LNCAP (cell line): ENCODE results near the gene ERBIN.

Source experiments
- CTCF ChIP-seq: fragments of 450-650 bp; IDR thresholded peaks from 2 replicates; pipeline ENCODE4 v1.5.1; 2017; ENCODE audit warnings: mild to moderate bottlenecking

ERBIN gene

GRCh38 chr5:65978251-65978650 lies 51.9 kb downstream of the ERBIN start:
- TF ChIP-seq CTCF: no peak

GRCh38 chr5:65981548-65981947 lies 55.2 kb downstream of the ERBIN start:
- no peak for TF ChIP-seq CTCF

- no peak for TF ChIP-seq CTCF
Observed at GRCh38 chr5:65981969-65982619, 55.7 kb downstream of the ERBIN start.

GRCh38 chr5:65982635-65983034 lies 56.3 kb downstream of the ERBIN start:
- no peak for TF ChIP-seq CTCF

- TF ChIP-seq CTCF: no peak
Observed at GRCh38 chr5:65984098-65984885, 57.9 kb downstream of the ERBIN start.

GRCh38 chr5:65986050-65986451 lies 59.7 kb downstream of the ERBIN start:
- TF ChIP-seq CTCF: no peak

- TF ChIP-seq CTCF: no peak
Observed at GRCh38 chr5:65986796-65987195, 60.4 kb downstream of the ERBIN start.
